K562 (cell line): ENCODE measurements around the gene TMBIM4. TPM values are rescaled to one million over a fixed set of nuclear protein-coding genes. Genes with fewer than 3 reads are reported as not detected.
A peak's percentile ranks its signal among the peaks of the same experiment; 100 is the strongest.

ENCODE experiments used
- ARID4B ChIP-seq: sonication (generic); formaldehyde crosslinking; IDR thresholded peaks from 2 replicates; pipeline ENCODE4 v1.8.0; 2022; ENCODE audit warnings: mild to moderate bottlenecking, missing genetic modification reagents
- CEBPG ChIP-seq, 3 experiments: fragments of 200-800 bp in 1 of 3; sonication (Bioruptor generic) in 1 of 3; sonication (generic) in 1 of 3; formaldehyde crosslinking in 1 of 3; IDR thresholded peaks in 2 of 3; conservative IDR thresholded peaks in 1 of 3; 2 replicates each; pipeline versions ENCODE4 v1.6.1 to v1.8.0; 2016 to 2022; ENCODE audit warnings: missing compliant biosample characterization in 2 of 3, missing genetic modification characterization in 2 of 3, mild to moderate bottlenecking in 1 of 3, missing genetic modification reagents in 1 of 3
- CHD4 ChIP-seq: fragments of 200-600 bp; sonication (generic); IDR thresholded peaks from 3 replicates; pipeline ENCODE4 v1.6.1; 2012; ENCODE audit warnings: low read depth, mild to moderate bottlenecking, mixed read lengths, low read length, inconsistent platforms; ENCODE audit not compliant: insufficient read depth, insufficient replicate concordance, poor library complexity, severe bottlenecking
- CREB3L1 ChIP-seq: fragments of 450-650 bp; IDR thresholded peaks from 2 replicates; pipeline ENCODE4 v1.6.1; 2014; ENCODE audit warnings: low read depth, mild to moderate bottlenecking, moderate library complexity, borderline replicate concordance
- ETV1 ChIP-seq: fragments of 450-650 bp; conservative IDR thresholded peaks from 2 replicates; pipeline ENCODE4 v1.6.1; 2016; ENCODE audit warnings: missing genetic modification characterization, control low read depth, low read depth, missing compliant biosample characterization
- HDGF ChIP-seq: fragments of 450-650 bp; IDR thresholded peaks from 2 replicates; pipeline ENCODE4 v1.6.1; 2016
- RERE ChIP-seq: sonication (generic); formaldehyde crosslinking; IDR thresholded peaks from 2 replicates; pipeline ENCODE4 v1.8.0; 2023; ENCODE audit warnings: missing genetic modification reagents, mild to moderate bottlenecking, borderline replicate concordance
- RFX5 ChIP-seq: IDR thresholded peaks from 2 replicates; pipeline ENCODE4 v1.6.1; 2011; ENCODE audit warnings: low read depth, mild to moderate bottlenecking, improper control_type of control experiment, low read length
- RUNX1 ChIP-seq: sonication (generic); IDR thresholded peaks from 2 replicates; pipeline ENCODE4 v1.6.1; 2016; ENCODE audit warnings: antibody characterized with exemption, low read depth
- SIN3B ChIP-seq: fragments of 450-650 bp; IDR thresholded peaks from 2 replicates; pipeline ENCODE4 v1.6.1; 2017; ENCODE audit warnings: low read depth, mild to moderate bottlenecking, moderate library complexity
- ZNF274 ChIP-seq: IDR thresholded peaks from 2 replicates; pipeline ENCODE4 v1.6.1; 2011; ENCODE audit warnings: low read depth, mild to moderate bottlenecking, low read length, moderate library complexity, borderline replicate concordance
- ZNF551 ChIP-seq: fragments of 250-450 bp; sonication (Bioruptor Pico); IDR thresholded peaks from 2 replicates; pipeline ENCODE4 v1.5.0; 2021; ENCODE audit warnings: mild to moderate bottlenecking, moderate library complexity
- ZNF766 ChIP-seq: fragments of 200-800 bp; sonication (Bioruptor generic); conservative IDR thresholded peaks from 2 replicates; pipeline ENCODE4 v1.6.1; 2016; ENCODE audit warnings: missing genetic modification characterization, missing compliant biosample characterization
- polyA plus RNA-seq, 8 experiments: library from polyadenylated mRNA; depleted of rRNA in 4 of 8; stranded (reverse) in 5 of 8; unstranded in 3 of 8; fragments of >200 nt; fragmentation: Nextera tagmentation in 2 of 8; fragmentation: Illumina TruSeq in 1 of 8; extraction: Ambion mirVana in 2 of 8; extraction: Trizol in 1 of 8; gene quantifications; 2 replicates each; pipeline versions ENCODE4 v1.2.1 to v1.2.3, GENCODE V29; 2011 to 2014; ENCODE audit warnings: inconsistent platforms in 1 of 8, missing spikeins in 1 of 8
- total RNA-seq, 7 experiments: library from RNA; depleted of rRNA in 6 of 7; stranded (reverse); fragments of >200 nt in 6 of 7; fragmentation: Illumina TruSeq in 2 of 7; extraction: Trizol in 2 of 7; gene quantifications; 2 replicates each; pipeline versions ENCODE4 v1.2.1 to v1.2.3, GENCODE V29; 2011 to 2021; ENCODE audit warnings: low replicate concordance in 1 of 7

TMBIM4 gene
- total and polyA plus RNA-seq, 9 of the 15 experiments (the other 6 are each of a cell fraction or from before 2014, with no cell fraction given), result 18.6 to 272 (median 50.0) TPM

GRCh38 chr12:66130267-66131066 is 39.3 kb downstream of the TMBIM4 start, which contains the start of gene LLPH (continued):
- no peak for TF ChIP-seq CHD4
- TF ChIP-seq HDGF, result no peak
- no peak for TF ChIP-seq RUNX1
- TF ChIP-seq CREB3L1, result peak; percentile 32; the same call in 1 of the 2 replicates
- no peak for TF ChIP-seq ZNF766 (CRISPR knock-in tag)
- TF ChIP-seq ZNF274, result no peak
- TF ChIP-seq CEBPG (CRISPR knock-in tag; IDR thresholded peaks at IDR 0.05), result no peak
- TF ChIP-seq CEBPG (tag; conservative IDR thresholded peaks at IDR 0.05 in 1 of 2, IDR thresholded peaks at IDR 0.05 in 1 of 2), result no peak
- peak; percentile 84 for TF ChIP-seq ETV1
- peak; percentile 94 for TF ChIP-seq ARID4B (CRISPR knock-in tag)
- TF ChIP-seq ZNF551, result no peak
- TF ChIP-seq RFX5, result no peak
- TF ChIP-seq SIN3B, result peak; percentile 55
- TF ChIP-seq RERE (CRISPR knock-in tag), result no peak
